HepG2 (cell line): ENCODE results near the gene HES1. TPM values are rescaled to one million over a fixed set of nuclear protein-coding genes. Genes with fewer than 3 reads are reported as not detected.

Experiments
- AKNA ChIP-seq: sonication (generic); formaldehyde crosslinking; IDR thresholded peaks from 2 replicates; pipeline ENCODE4 v1.4.0; 2020; ENCODE audit warnings: missing genetic modification reagents, borderline replicate concordance
- CENPX ChIP-seq: sonication (generic); formaldehyde crosslinking; IDR thresholded peaks from 2 replicates; pipeline ENCODE4 v1.9.0; 2021; ENCODE audit warnings: mild to moderate bottlenecking, missing genetic modification reagents, moderate library complexity
- EED ChIP-seq: sonication (generic); formaldehyde crosslinking; IDR thresholded peaks from 2 replicates; pipeline ENCODE4 v1.5.0; 2020; ENCODE audit warnings: mild to moderate bottlenecking, missing genetic modification reagents
- GPBP1L1 ChIP-seq: sonication (generic); formaldehyde crosslinking; IDR thresholded peaks from 2 replicates; pipeline ENCODE4 v1.5.0; 2020; ENCODE audit warnings: mild to moderate bottlenecking, missing genetic modification reagents
- HDAC1 ChIP-seq: sonication (generic); formaldehyde crosslinking; IDR thresholded peaks from 2 replicates; pipeline ENCODE4 v1.5.1; 2020; ENCODE audit warnings: mild to moderate bottlenecking, missing genetic modification reagents
- MAF1 ChIP-seq: sonication (generic); formaldehyde crosslinking; IDR thresholded peaks from 2 replicates; pipeline ENCODE4 v1.5.0; 2020; ENCODE audit warnings: missing genetic modification reagents, borderline replicate concordance
- MEIS1 ChIP-seq: sonication (generic); formaldehyde crosslinking; IDR thresholded peaks from 2 replicates; pipeline ENCODE4 v1.9.0; 2021; ENCODE audit warnings: mild to moderate bottlenecking, missing genetic modification reagents, moderate library complexity, borderline replicate concordance
- NFIB ChIP-seq: sonication (generic); formaldehyde crosslinking; IDR thresholded peaks from 2 replicates; pipeline ENCODE4 v1.9.0; 2021; ENCODE audit warnings: missing genetic modification reagents, mild to moderate bottlenecking, borderline replicate concordance
- PHF5A ChIP-seq: IDR thresholded peaks from one replicate; pipeline ENCODE4 v1.6.1; 2018; ENCODE audit warnings: low read depth, missing genetic modification reagents; ENCODE audit not compliant: unreplicated experiment
- STAG1 ChIP-seq: sonication (generic); formaldehyde crosslinking; IDR thresholded peaks from 2 replicates; pipeline ENCODE4 v1.4.0; 2020; ENCODE audit warnings: missing genetic modification reagents
- TAF15 ChIP-seq: fragments of 200-400 bp; formaldehyde crosslinking; IDR thresholded peaks from one replicate; pipeline ENCODE4 v1.6.1; 2018; ENCODE audit warnings: mild to moderate bottlenecking, low read depth, low read length; ENCODE audit not compliant: poor library complexity, severe bottlenecking
- ZHX2 ChIP-seq, 2 experiments: sonication (generic) in 1 of 2; formaldehyde crosslinking in 1 of 2; IDR thresholded peaks; 2 replicates each; pipeline versions ENCODE4 v1.6.1 to v1.9.0; 2014 to 2022; ENCODE audit warnings: antibody characterized with exemption in 1 of 2, borderline replicate concordance in 1 of 2, inconsistent platforms in 1 of 2, low read depth in 1 of 2, missing genetic modification reagents in 1 of 2
- ZNF256 ChIP-seq: sonication (generic); formaldehyde crosslinking; conservative IDR thresholded peaks from 2 replicates; pipeline ENCODE4 v1.4.0; 2020; ENCODE audit warnings: missing genetic modification reagents
- ZNF44 ChIP-seq: sonication (generic); formaldehyde crosslinking; IDR thresholded peaks from 2 replicates; pipeline ENCODE4 v1.5.1; 2020; ENCODE audit warnings: mild to moderate bottlenecking, missing genetic modification reagents
- ZNF816 ChIP-seq: sonication (generic); formaldehyde crosslinking; IDR thresholded peaks from 2 replicates; pipeline ENCODE4 v1.8.0; 2022; ENCODE audit warnings: missing genetic modification reagents, mild to moderate bottlenecking, borderline replicate concordance
- polyA plus RNA-seq, 8 experiments: library from polyadenylated mRNA; depleted of rRNA in 3 of 8; stranded (reverse) in 7 of 8; unstranded in 1 of 8; fragments of >200 nt; fragmentation: Illumina TruSeq in 4 of 8; extraction: Trizol in 4 of 8; gene quantifications; 2 replicates each; pipeline versions ENCODE4 v1.2.1 to v1.2.3, GENCODE V29; 2011 to 2016; ENCODE audit warnings: low read depth in 4 of 8, missing spikeins in 1 of 8, mixed read lengths in 1 of 8; ENCODE audit not compliant: insufficient read depth in 1 of 8
- total RNA-seq, 5 experiments: library from RNA; depleted of rRNA; stranded (reverse); fragments of >200 nt; fragmentation: Illumina TruSeq; extraction: Trizol; gene quantifications; 2 replicates each; pipeline ENCODE4 v1.2.3, GENCODE V29; 2016; ENCODE audit warnings: low read depth in 1 of 5

HES1 gene
- total and polyA plus RNA-seq, 2 of the 13 experiments (the other 11 are each of a cell fraction or from before 2014, with no cell fraction given) = 15.4 to 19.8 TPM

- TF ChIP-seq TAF15 (peak; percentile 60), ZNF44 (no peak), ZNF816 (peak; percentile 24; the same call in 1 of the 2 replicates), STAG1 (CRISPR knock-in tag) (peak; percentile 25; the same call in 1 of the 2 replicates), CENPX (CRISPR knock-in tag) (no peak), MAF1 (CRISPR knock-in tag) (no peak), ZHX2 (IDR thresholded peaks at IDR 0.05; ENCODE audit: low read depth) (no peak), ZHX2 (CRISPR knock-in tag; IDR thresholded peaks at IDR 0.05; ENCODE audit: borderline replicate concordance) (no peak), PHF5A (CRISPR knock-in tag) (no peak), HDAC1 (CRISPR knock-in tag) (peak; percentile 42; the same call in 1 of the 2 replicates), GPBP1L1 (CRISPR knock-in tag) (no peak), AKNA (CRISPR knock-in tag) (no peak), MEIS1 (CRISPR knock-in tag) (no peak), EED (CRISPR knock-in tag) (no peak), ZNF256 (CRISPR knock-in tag) (no peak), NFIB (CRISPR knock-in tag) (no peak)
Observed at GRCh38 chr3:194141415-194142155, 5.6 kb downstream of the HES1 start (continued).
